HCT116 (cell line): ENCODE measurements around the gene ESR1. TPM values are rescaled to one million over a fixed set of nuclear protein-coding genes. Genes with fewer than 3 reads are reported as not detected.

ENCODE experiments used
- ATAC-seq: fragments of 200-7000 bp; cut with Tn5 transposase; 2 replicates; pipeline ENCODE4 v1.9.1; 2020; ENCODE audit warnings: mild to moderate bottlenecking, moderate library complexity
- BruUV-seq: library from RNA; stranded (reverse); fragments of 400-500 nt; replicated peaks from 2 replicates; lab custom pipeline; 2021; lab: Mats Ljungman, UMichigan
- CTCF ChIA-PET: fragments of 300-600 bp; sonication (Branson Sonifier 250); formaldehyde crosslinking; loops from one replicate; lab custom pipeline; 2021; ENCODE audit warnings: antibody characterized with exemption; lab: Charles Lee
- POLR2A ChIA-PET: fragments of 300-600, 350-600 bp; sonication (Branson Sonifier 250); formaldehyde crosslinking; loops from one replicate; lab custom pipeline; 2021; ENCODE audit warnings: antibody characterized with exemption; lab: Charles Lee
- RAD21 ChIA-PET, 2 experiments: fragments of 300-600 bp; sonication (Branson Sonifier 250); formaldehyde crosslinking; loops; one replicate each; lab custom pipeline; 2023; ENCODE audit warnings: low total read pairs in 2 of 2; ENCODE audit not compliant: uncharacterized antibody in 2 of 2, unreplicated experiment in 2 of 2, low non-redundant PET in 1 of 2; lab: Charles Lee
- DNase-seq: peaks from one replicate; pipeline ENCODE4 v3.0.0-alpha.2; 2010; ENCODE audit warnings: low read depth, low spot score
- H2AFZ ChIP-seq: fragments of 200-600 bp; shearing (Covaris generic), sonication (generic); 2 replicates; pipeline ENCODE4 v1.6.1; 2017; ENCODE audit warnings: low read depth, mixed run types, mixed read lengths, antibody characterized with exemption, low read length; ENCODE audit not compliant: poor library complexity, severe bottlenecking
- H3K27ac ChIP-seq: 2 replicates; pipeline ENCODE4 v1.5.1; 2012; ENCODE audit warnings: low read depth, low read length
- H3K27me3 ChIP-seq: fragments of 200-600 bp; sonication (generic); 2 replicates; pipeline ENCODE4 v1.6.1; 2016; ENCODE audit warnings: mixed run types, low read length, mixed read lengths; ENCODE audit not compliant: insufficient read depth
- H3K36me3 ChIP-seq, 2 experiments: fragments of 200-500 bp in 1 of 2; fragments of 200-600 bp in 1 of 2; sonication (Bioruptor generic) in 1 of 2; sonication (generic) in 1 of 2; 2 replicates each; pipeline versions ENCODE4 v1.5.1 to v1.6.1; 2014 to 2016; ENCODE audit warnings: low read length in 2 of 2, inconsistent platforms in 1 of 2, mixed read lengths in 1 of 2, mixed run types in 1 of 2; ENCODE audit not compliant: insufficient read depth in 2 of 2, control insufficient read depth in 1 of 2
- H3K4me1 ChIP-seq, 2 experiments: fragments of 200-600 bp in 1 of 2; sonication (generic) in 1 of 2; 2 replicates each; pipeline versions ENCODE4 v1.5.1 to v1.6.1; 2012 to 2017; ENCODE audit warnings: low read length in 2 of 2, inconsistent platforms in 1 of 2, mild to moderate bottlenecking in 1 of 2, mixed read lengths in 1 of 2, mixed run types in 1 of 2, moderate library complexity in 1 of 2; ENCODE audit not compliant: insufficient read depth in 2 of 2, control insufficient read depth in 1 of 2
- H3K4me2 ChIP-seq: fragments of 200-600 bp; sonication (generic); 2 replicates; pipeline ENCODE4 v1.6.1; 2017; ENCODE audit warnings: mixed run types, low read length, mixed read lengths
- H3K4me3 ChIP-seq, 2 experiments: fragments of 200-600 bp in 1 of 2; sonication (generic) in 1 of 2; replicated peaks in 1 of 2; 2 replicates each; pipeline ENCODE4 v1.5.1; 2011 to 2016; ENCODE audit warnings: low read length in 2 of 2, control low read depth in 1 of 2, low read depth in 1 of 2, mild to moderate bottlenecking in 1 of 2, mixed read lengths in 1 of 2, mixed run types in 1 of 2
- H3K79me2 ChIP-seq: fragments of 200-600 bp; sonication (generic); 2 replicates; pipeline ENCODE4 v1.6.1; 2017; ENCODE audit warnings: mild to moderate bottlenecking, mixed run types, low read length, moderate library complexity, mixed read lengths; ENCODE audit not compliant: insufficient read depth
- H3K9ac ChIP-seq: fragments of 200-600 bp; sonication (generic); 2 replicates; pipeline ENCODE4 v1.6.1; 2016; ENCODE audit warnings: low read length, mixed read lengths
- H3K9me2 ChIP-seq: fragments of 200-600 bp; sonication (generic), shearing (Covaris generic); 2 replicates; pipeline ENCODE4 v1.6.1; 2017; ENCODE audit warnings: mixed run types, mild to moderate bottlenecking, moderate library complexity; ENCODE audit not compliant: insufficient read depth
- H3K9me3 ChIP-seq, 2 experiments: fragments of 200-500 bp in 1 of 2; fragments of 200-600 bp in 1 of 2; sonication (Bioruptor generic) in 1 of 2; sonication (generic) in 1 of 2; 2 replicates each; pipeline ENCODE4 v1.6.1; 2014 to 2017; ENCODE audit warnings: low read length in 2 of 2, mixed read lengths in 2 of 2, inconsistent platforms in 1 of 2, low read depth in 1 of 2, mild to moderate bottlenecking in 1 of 2, mixed run types in 1 of 2, moderate library complexity in 1 of 2; ENCODE audit not compliant: control insufficient read depth in 1 of 2, insufficient read depth in 1 of 2
- H4K20me1 ChIP-seq: fragments of 200-600 bp; sonication (generic), shearing (Covaris generic); 2 replicates; pipeline ENCODE4 v1.6.1; 2017; ENCODE audit warnings: mixed run types, mild to moderate bottlenecking, moderate library complexity; ENCODE audit not compliant: insufficient read depth
- FOSL1 ChIP-seq: IDR thresholded peaks from 2 replicates; pipeline ENCODE4 v1.6.1; 2012; ENCODE audit warnings: low read depth
- JUND ChIP-seq: IDR thresholded peaks from 2 replicates; pipeline ENCODE4 v1.6.1; 2012
- POLR2A ChIP-seq: IDR thresholded peaks from 2 replicates; pipeline ENCODE4 v1.7.0; 2011; ENCODE audit warnings: borderline replicate concordance; ENCODE audit not compliant: insufficient read depth, insufficient read length; ENCODE audit errors: extremely low read depth
- RAD21 ChIP-seq: IDR thresholded peaks from 2 replicates; pipeline ENCODE4 v1.6.1; 2012; ENCODE audit warnings: low read depth, mild to moderate bottlenecking
- SIN3A ChIP-seq: IDR thresholded peaks from 2 replicates; pipeline ENCODE4 v1.6.1; 2012; ENCODE audit warnings: low read depth
- TCF7L2 ChIP-seq: IDR thresholded peaks from 2 replicates; pipeline ENCODE4 v1.7.0; 2011; ENCODE audit warnings: borderline replicate concordance, inconsistent platforms; ENCODE audit not compliant: insufficient read depth, insufficient read length; ENCODE audit errors: extremely low read depth
- intact Hi-C: fragments of 100-400 bp; cut with micrococcal nuclease; formaldehyde crosslinking; loops from 2 replicates; pipeline ENCODE4 v1.10.0; 2022
- total RNA-seq: library from RNA; stranded (reverse); gene quantifications from one replicate; pipeline ENCODE4 v1.2.1, GENCODE V29; 2021; ENCODE audit not compliant: unreplicated experiment

ESR1 gene
- total RNA-seq, 1 experiment from 2014 or later, result 0.17 TPM

- Histone ChIP-seq H3K9ac (no peak overlapping the region), H3K9me2 (no peaks in the 10 kb centered on the region), H3K36me3 (no peaks in the 10 kb centered on the region), H3K9me3 (no peaks in the 10 kb centered on the region), H3K4me2 (no peak overlapping the region), H4K20me1 (no peaks in the 10 kb centered on the region), H3K79me2 (no peaks in the 10 kb centered on the region), H3K4me3 (no peak overlapping the region), H3K27me3 (no peaks in the 10 kb centered on the region), H3K4me1 (peaks cover 0 to under 1% of the 10 kb centered on the region in 2 experiments; a peak in 1 of 4 replicates), H2AFZ (no peak overlapping the region), H3K27ac (no peak overlapping the region)
- no peak for DNase-seq
- CTCF ChIA-PET, result no interaction called here
- RAD21 ChIA-PET, result no interaction called here
- POLR2A ChIA-PET, result no interaction called here
- no peak for TF ChIP-seq JUND
- no peak for TF ChIP-seq SIN3A
- no peak for TF ChIP-seq FOSL1
- no peak for TF ChIP-seq POLR2A
- no TSS peak for BruUV-seq
- intact Hi-C loops, result no loop called here
- no peak for ATAC-seq
Measured at GRCh38 chr6:152048921-152049320, 241.4 kb downstream of the ESR1 start.

GRCh38 chr6:152049502-152049901, 242.0 kb downstream of the ESR1 start:
- CTCF ChIA-PET, result no interaction called here

More at GRCh38 chr6:152049502-152049901, 242.0 kb downstream of the ESR1 start:
- no peaks in the 10 kb centered on the region for H3K9me2 ChIP-seq
- H3K27me3 ChIP-seq, result no peaks in the 10 kb centered on the region
- peaks cover 0 to 6% of the 10 kb centered on the region in 2 experiments; a peak in 2 of 4 replicates for H3K4me1 ChIP-seq
- TF ChIP-seq RAD21 (no peak), TCF7L2 (no peak)
- H3K79me2 ChIP-seq, result no peaks in the 10 kb centered on the region
- no peak overlapping the region for H3K4me3 ChIP-seq
- H2AFZ ChIP-seq, result no peak overlapping the region
- POLR2A ChIA-PET, result no interaction called here
- H3K9me3 ChIP-seq, result no peaks in the 10 kb centered on the region
- no peak for ATAC-seq
- no peaks in the 10 kb centered on the region for H3K36me3 ChIP-seq
- no peak for DNase-seq
- no peaks in the 10 kb centered on the region for H4K20me1 ChIP-seq
- no TSS peak for BruUV-seq
- H3K4me2 ChIP-seq, result no peak overlapping the region
- no peak overlapping the region for H3K27ac ChIP-seq
- RAD21 ChIA-PET, result no interaction called here
- intact Hi-C loops, result no loop called here
- H3K9ac ChIP-seq, result no peak overlapping the region
